ENCODE data around the gene ATP6V0E2.

The ATP6V0E2 gene

DNA sequence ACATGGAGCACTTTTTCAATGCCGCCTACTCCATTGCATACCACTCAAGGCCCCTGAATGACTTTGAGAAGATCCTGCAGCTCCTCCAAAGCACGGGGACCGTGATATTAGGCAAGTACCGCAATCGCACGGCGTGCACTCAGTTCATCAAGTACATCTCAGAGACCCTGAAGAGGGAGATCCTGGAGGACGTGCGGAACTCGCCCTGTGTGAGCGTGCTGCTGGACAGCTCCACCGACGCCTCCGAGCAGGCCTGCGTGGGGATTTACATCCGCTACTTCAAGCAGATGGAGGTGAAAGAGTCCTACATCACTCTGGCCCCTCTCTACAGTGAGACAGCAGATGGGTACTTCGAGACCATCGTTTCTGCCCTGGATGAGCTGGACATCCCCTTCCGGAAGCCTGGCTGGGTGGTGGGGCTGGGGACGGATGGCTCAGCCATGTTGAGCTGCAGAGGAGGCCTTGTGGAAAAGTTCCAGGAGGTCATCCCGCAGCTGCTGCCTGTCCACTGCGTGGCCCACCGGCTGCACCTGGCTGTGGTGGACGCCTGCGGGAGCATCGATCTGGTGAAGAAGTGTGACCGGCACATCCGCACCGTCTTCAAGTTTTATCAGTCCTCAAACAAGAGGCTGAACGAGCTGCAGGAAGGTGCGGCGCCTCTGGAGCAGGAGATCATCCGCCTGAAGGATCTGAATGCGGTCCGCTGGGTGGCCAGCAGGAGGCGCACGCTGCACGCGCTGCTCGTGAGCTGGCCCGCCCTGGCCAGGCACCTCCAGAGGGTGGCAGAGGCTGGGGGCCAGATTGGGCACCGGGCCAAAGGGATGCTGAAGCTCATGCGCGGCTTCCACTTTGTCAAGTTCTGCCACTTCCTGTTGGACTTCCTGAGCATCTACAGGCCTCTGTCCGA lies 12.7 kb upstream of the ATP6V0E2 start:
- H4K20me1 ChIP-seq (ENCODE audit: control insufficient read depth, insufficient read depth, low read depth, low read length), result no peaks in the 10 kb centered on the region
- no peak overlapping the region for H3K4me2 ChIP-seq (ENCODE audit: low read length)
- H3K36me3 ChIP-seq (ENCODE audit: control insufficient read depth, low read length), result no peaks in the 10 kb centered on the region
- no peaks in the 10 kb centered on the region for H3K9me2 ChIP-seq (replicated peaks; ENCODE audit: control insufficient read depth, low read length)
- H3K27me3 ChIP-seq (ENCODE audit: control insufficient read depth, low read length), result no peaks in the 10 kb centered on the region
- no peaks in the 10 kb centered on the region for H3K79me2 ChIP-seq (ENCODE audit: control insufficient read depth, low read length)
- H3K9me3 ChIP-seq (ENCODE audit: control insufficient read depth, insufficient read depth, low read length), result no peaks in the 10 kb centered on the region
- no peaks in the 10 kb centered on the region for H3F3A ChIP-seq (ENCODE audit: control insufficient read depth, insufficient read depth)
- no peak overlapping the region for H3K27ac ChIP-seq (ENCODE audit: low read depth, low read length)
- no peaks in the 10 kb centered on the region for H3K4me1 ChIP-seq (ENCODE audit: control insufficient read depth, low read length)
- H3K4me3 ChIP-seq (ENCODE audit: low read length), result no peak overlapping the region
- TF ChIP-seq, protein P1, sequence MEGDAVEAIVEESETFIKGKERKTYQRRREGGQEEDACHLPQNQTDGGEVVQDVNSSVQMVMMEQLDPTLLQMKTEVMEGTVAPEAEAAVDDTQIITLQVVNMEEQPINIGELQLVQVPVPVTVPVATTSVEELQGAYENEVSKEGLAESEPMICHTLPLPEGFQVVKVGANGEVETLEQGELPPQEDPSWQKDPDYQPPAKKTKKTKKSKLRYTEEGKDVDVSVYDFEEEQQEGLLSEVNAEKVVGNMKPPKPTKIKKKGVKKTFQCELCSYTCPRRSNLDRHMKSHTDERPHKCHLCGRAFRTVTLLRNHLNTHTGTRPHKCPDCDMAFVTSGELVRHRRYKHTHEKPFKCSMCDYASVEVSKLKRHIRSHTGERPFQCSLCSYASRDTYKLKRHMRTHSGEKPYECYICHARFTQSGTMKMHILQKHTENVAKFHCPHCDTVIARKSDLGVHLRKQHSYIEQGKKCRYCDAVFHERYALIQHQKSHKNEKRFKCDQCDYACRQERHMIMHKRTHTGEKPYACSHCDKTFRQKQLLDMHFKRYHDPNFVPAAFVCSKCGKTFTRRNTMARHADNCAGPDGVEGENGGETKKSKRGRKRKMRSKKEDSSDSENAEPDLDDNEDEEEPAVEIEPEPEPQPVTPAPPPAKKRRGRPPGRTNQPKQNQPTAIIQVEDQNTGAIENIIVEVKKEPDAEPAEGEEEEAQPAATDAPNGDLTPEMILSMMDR (IDR thresholded peaks at IDR 0.05; ENCODE audit: low read depth, low read length, poor library complexity, severe bottlenecking), result peak; percentile 51
- no peak for TF ChIP-seq EZH2phosphoT487 (IDR thresholded peaks at IDR 0.05; ENCODE audit: borderline replicate concordance, low read length)

DNA sequence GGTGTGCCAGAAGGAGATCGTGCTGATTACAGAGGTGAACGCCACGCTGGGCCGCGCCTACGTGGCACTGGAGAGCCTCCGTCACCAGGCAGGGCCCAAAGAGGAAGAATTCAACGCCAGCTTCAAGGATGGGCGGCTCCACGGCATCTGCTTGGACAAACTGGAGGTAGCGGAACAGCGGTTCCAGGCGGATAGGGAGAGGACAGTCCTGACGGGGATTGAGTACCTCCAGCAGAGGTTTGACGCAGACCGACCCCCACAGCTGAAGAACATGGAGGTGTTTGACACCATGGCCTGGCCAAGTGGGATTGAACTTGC lies 12.1 kb upstream of the ATP6V0E2 start:
- Histone ChIP-seq H3K27me3 (ENCODE audit: control insufficient read depth, low read length) (no peaks in the 10 kb centered on the region), H3K79me2 (ENCODE audit: control insufficient read depth, low read length) (no peaks in the 10 kb centered on the region), H3K27ac (ENCODE audit: low read depth, low read length) (no peak overlapping the region), H3K4me2 (ENCODE audit: low read length) (no peak overlapping the region), H3K9me3 (ENCODE audit: control insufficient read depth, insufficient read depth, low read length) (no peaks in the 10 kb centered on the region), H4K20me1 (ENCODE audit: control insufficient read depth, insufficient read depth, low read depth, low read length) (no peaks in the 10 kb centered on the region), H3K36me3 (ENCODE audit: control insufficient read depth, low read length) (no peaks in the 10 kb centered on the region), H3K9me2 (replicated peaks; ENCODE audit: control insufficient read depth, low read length) (no peaks in the 10 kb centered on the region), H3K4me1 (ENCODE audit: control insufficient read depth, low read length) (0 out of 2 replicates have a peak, but pooled peaks cover under 1% of the 10 kb centered on the region), H3K4me3 (ENCODE audit: low read length) (no peak overlapping the region), H3F3A (ENCODE audit: control insufficient read depth, insufficient read depth) (no peaks in the 10 kb centered on the region)
- no peak for TF ChIP-seq EZH2phosphoT487 (IDR thresholded peaks at IDR 0.05; ENCODE audit: borderline replicate concordance, low read length)
- TF ChIP-seq, protein P1 (IDR thresholded peaks at IDR 0.05; ENCODE audit: low read depth, low read length, poor library complexity, severe bottlenecking), result no peak

DNA sequence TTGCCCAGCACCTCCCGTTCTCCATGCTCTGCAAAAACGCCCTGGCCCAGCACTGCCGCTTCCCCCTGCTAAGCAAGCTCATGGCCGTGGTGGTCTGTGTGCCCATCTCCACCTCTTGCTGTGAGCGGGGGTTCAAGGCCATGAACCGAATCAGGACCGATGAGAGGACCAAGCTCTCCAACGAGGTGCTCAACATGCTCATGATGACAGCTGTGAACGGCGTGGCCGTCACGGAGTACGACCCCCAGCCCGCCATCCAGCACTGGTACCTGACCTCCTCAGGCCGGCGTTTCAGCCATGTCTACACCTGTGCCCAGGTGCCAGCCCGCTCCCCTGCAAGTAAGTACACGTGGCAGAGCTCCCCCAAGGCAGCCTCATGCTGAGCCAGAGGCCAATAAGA lies 11.6 kb upstream of the ATP6V0E2 start:
- Histone ChIP-seq H3K4me1 (ENCODE audit: control insufficient read depth, low read length) (0 out of 2 replicates have a peak, but pooled peaks cover 4% of the 10 kb centered on the region), H3K4me3 (ENCODE audit: low read length) (no peak overlapping the region), H3K36me3 (ENCODE audit: control insufficient read depth, low read length) (no peaks in the 10 kb centered on the region), H3K27me3 (ENCODE audit: control insufficient read depth, low read length) (no peaks in the 10 kb centered on the region), H3K27ac (ENCODE audit: low read depth, low read length) (no peak overlapping the region), H3F3A (ENCODE audit: control insufficient read depth, insufficient read depth) (no peaks in the 10 kb centered on the region), H3K4me2 (ENCODE audit: low read length) (no peak overlapping the region), H3K9me2 (replicated peaks; ENCODE audit: control insufficient read depth, low read length) (no peaks in the 10 kb centered on the region), H3K79me2 (ENCODE audit: control insufficient read depth, low read length) (no peaks in the 10 kb centered on the region), H3K9me3 (ENCODE audit: control insufficient read depth, insufficient read depth, low read length) (no peaks in the 10 kb centered on the region), H4K20me1 (ENCODE audit: control insufficient read depth, insufficient read depth, low read depth, low read length) (no peaks in the 10 kb centered on the region)
- no peak for TF ChIP-seq EZH2phosphoT487 (IDR thresholded peaks at IDR 0.05; ENCODE audit: borderline replicate concordance, low read length)
- TF ChIP-seq, protein P1 (IDR thresholded peaks at IDR 0.05; ENCODE audit: low read depth, low read length, poor library complexity, severe bottlenecking), result no peak

Measured in DOHH2 (cell line).